Panc1 (cell line): ENCODE results near the gene DPH1. TPM values are rescaled to one million over a fixed set of nuclear protein-coding genes. Genes with fewer than 3 reads are reported as not detected.
A peak's percentile ranks its signal among the peaks of the same experiment; 100 is the strongest.

ENCODE experiments used
- ATAC-seq: fragments of 200-7000 bp; cut with Tn5 transposase; 2 replicates; pipeline ENCODE4 v1.9.1; 2020; ENCODE audit warnings: mild to moderate bottlenecking, moderate library complexity
- BruUV-seq: library from RNA; stranded (reverse); fragments of 400-500 nt; replicated peaks from 2 replicates; lab custom pipeline; 2021; lab: Mats Ljungman, UMichigan
- CTCF ChIA-PET: fragments of 300-600 bp; sonication (Branson Sonifier 250); formaldehyde crosslinking; loops from one replicate; lab custom pipeline; 2022; ENCODE audit warnings: antibody characterized with exemption; lab: Charles Lee
- POLR2A ChIA-PET: fragments of 300-600 bp; sonication (Branson Sonifier 250); formaldehyde crosslinking; loops from one replicate; lab custom pipeline; 2022; ENCODE audit warnings: antibody characterized with exemption; lab: Charles Lee
- DNase-seq: peaks from one replicate; pipeline ENCODE4 v3.0.0-alpha.2; 2010; ENCODE audit warnings: low read depth, low spot score
- H3K27ac ChIP-seq: 2 replicates; pipeline ENCODE4 v1.5.1; 2011; ENCODE audit warnings: mild to moderate bottlenecking, low read length, inconsistent platforms
- H3K27me3 ChIP-seq: fragments of 200-500 bp; sonication (Bioruptor generic); 2 replicates; pipeline ENCODE4 v1.6.0; 2014; ENCODE audit warnings: low read length, inconsistent platforms; ENCODE audit not compliant: control insufficient read depth, insufficient read depth
- H3K36me3 ChIP-seq: fragments of 200-500 bp; sonication (Bioruptor generic); 2 replicates; pipeline ENCODE4 v1.5.1; 2014; ENCODE audit warnings: inconsistent platforms, mild to moderate bottlenecking, low read length, moderate library complexity; ENCODE audit not compliant: control insufficient read depth, insufficient read depth
- H3K4me1 ChIP-seq: 2 replicates; pipeline ENCODE4 v1.5.1; 2011; ENCODE audit warnings: inconsistent platforms, mild to moderate bottlenecking, low read length, moderate library complexity; ENCODE audit not compliant: control insufficient read depth, insufficient read depth
- H3K4me3 ChIP-seq, 2 experiments: 2 replicates each; pipeline ENCODE4 v1.5.1; 2011 to 2012; ENCODE audit warnings: low read depth in 2 of 2, low read length in 2 of 2, mild to moderate bottlenecking in 2 of 2, inconsistent platforms in 1 of 2, moderate library complexity in 1 of 2
- H3K9me3 ChIP-seq: fragments of 200-500 bp; sonication (Bioruptor generic); 2 replicates; pipeline ENCODE4 v1.5.1; 2014; ENCODE audit warnings: low read depth, mild to moderate bottlenecking, inconsistent platforms, low read length, moderate library complexity; ENCODE audit not compliant: control insufficient read depth, insufficient read depth
- POLR2AphosphoS5 ChIP-seq: IDR thresholded peaks from 2 replicates; pipeline ENCODE4 v1.6.1; 2012; ENCODE audit warnings: mild to moderate bottlenecking, low read depth, low read length, moderate library complexity
- SIN3A ChIP-seq: IDR thresholded peaks from 2 replicates; pipeline ENCODE4 v1.6.1; 2012; ENCODE audit warnings: low read depth, mild to moderate bottlenecking, low read length, moderate library complexity, borderline replicate concordance; ENCODE audit not compliant: insufficient read depth
- TCF7L2 ChIP-seq: IDR thresholded peaks from 2 replicates; pipeline ENCODE4 v1.6.1; 2011; ENCODE audit warnings: mild to moderate bottlenecking, low read depth, low read length, inconsistent platforms
- in situ Hi-C: cut with HindIII; loops from 2 replicates; pipeline ENCODE4 v1.10.0; 2016; ENCODE audit warnings: low sequenced_read_pairs, low pct_unique_long_range_greater_than_20kb
- intact Hi-C: fragments of 100-400 bp; cut with micrococcal nuclease; formaldehyde crosslinking; loops from one replicate; pipeline ENCODE4 v1.10.0; 2022; ENCODE audit not compliant: unreplicated experiment
- total RNA-seq: library from RNA; stranded (reverse); gene quantifications from one replicate; pipeline ENCODE4 v1.2.1, GENCODE V29; 2021; ENCODE audit not compliant: unreplicated experiment
- TF ChIP-seq, protein P1 (sequence below), 2 experiments: IDR thresholded peaks; 2 replicates each; pipeline ENCODE4 v1.6.1; 2011 to 2012; ENCODE audit warnings: low read depth in 2 of 2, control low read depth in 1 of 2, low read length in 1 of 2, mild to moderate bottlenecking in 1 of 2, moderate library complexity in 1 of 2; ENCODE audit not compliant: insufficient read depth in 1 of 2
- TF ChIP-seq, protein P2 (sequence below): fragments of 450-650 bp; IDR thresholded peaks from 2 replicates; pipeline ENCODE4 v1.5.1; 2017; ENCODE audit warnings: mild to moderate bottlenecking

DPH1 gene
- total RNA-seq, 1 experiment from 2014 or later = 24.3 TPM

DNA sequence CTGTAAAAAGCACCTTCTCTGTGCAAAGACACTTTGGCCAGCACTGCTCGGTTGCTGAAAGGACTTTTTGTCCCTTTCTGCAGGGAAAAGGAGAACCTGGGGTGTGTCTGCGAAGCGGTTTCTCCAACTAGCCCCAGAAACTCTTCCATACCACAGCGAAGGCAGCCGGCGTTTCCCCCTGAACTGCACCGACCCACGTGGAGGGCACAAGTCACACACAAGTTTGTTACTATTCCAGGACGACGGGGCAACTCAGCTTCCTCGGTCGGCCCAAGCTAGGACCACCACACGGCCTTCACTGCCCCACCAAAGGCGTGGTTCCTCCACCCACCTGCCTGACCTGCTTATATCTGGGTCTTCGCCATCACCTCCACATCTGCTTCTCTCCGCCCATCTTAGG, 6.7 kb upstream of the DPH1 start:
- Histone ChIP-seq H3K27ac (no peak overlapping the region), H3K36me3 (no peaks in the 10 kb centered on the region), H3K9me3 (no peaks in the 10 kb centered on the region), H3K4me3 (no peak overlapping the region), H3K4me1 (no peaks in the 10 kb centered on the region), H3K27me3 (no peaks in the 10 kb centered on the region; the same call in 1 of the 2 replicates)
- BruUV-seq = no TSS peak
- CTCF ChIA-PET = interaction anchor here (0.7 kb wide), 1 partner anchor 86 kb away, joined by 7 read pairs; no protein-coding TSS in a partner anchor
- ATAC-seq = no peak
- POLR2A ChIA-PET = no interaction called here
- in situ Hi-C loops (no loop called here), intact Hi-C loops (no loop called here)
- TF ChIP-seq TCF7L2 (no peak), POLR2AphosphoS5 (no peak), SIN3A (no peak)
- TF ChIP-seq, protein P1, sequence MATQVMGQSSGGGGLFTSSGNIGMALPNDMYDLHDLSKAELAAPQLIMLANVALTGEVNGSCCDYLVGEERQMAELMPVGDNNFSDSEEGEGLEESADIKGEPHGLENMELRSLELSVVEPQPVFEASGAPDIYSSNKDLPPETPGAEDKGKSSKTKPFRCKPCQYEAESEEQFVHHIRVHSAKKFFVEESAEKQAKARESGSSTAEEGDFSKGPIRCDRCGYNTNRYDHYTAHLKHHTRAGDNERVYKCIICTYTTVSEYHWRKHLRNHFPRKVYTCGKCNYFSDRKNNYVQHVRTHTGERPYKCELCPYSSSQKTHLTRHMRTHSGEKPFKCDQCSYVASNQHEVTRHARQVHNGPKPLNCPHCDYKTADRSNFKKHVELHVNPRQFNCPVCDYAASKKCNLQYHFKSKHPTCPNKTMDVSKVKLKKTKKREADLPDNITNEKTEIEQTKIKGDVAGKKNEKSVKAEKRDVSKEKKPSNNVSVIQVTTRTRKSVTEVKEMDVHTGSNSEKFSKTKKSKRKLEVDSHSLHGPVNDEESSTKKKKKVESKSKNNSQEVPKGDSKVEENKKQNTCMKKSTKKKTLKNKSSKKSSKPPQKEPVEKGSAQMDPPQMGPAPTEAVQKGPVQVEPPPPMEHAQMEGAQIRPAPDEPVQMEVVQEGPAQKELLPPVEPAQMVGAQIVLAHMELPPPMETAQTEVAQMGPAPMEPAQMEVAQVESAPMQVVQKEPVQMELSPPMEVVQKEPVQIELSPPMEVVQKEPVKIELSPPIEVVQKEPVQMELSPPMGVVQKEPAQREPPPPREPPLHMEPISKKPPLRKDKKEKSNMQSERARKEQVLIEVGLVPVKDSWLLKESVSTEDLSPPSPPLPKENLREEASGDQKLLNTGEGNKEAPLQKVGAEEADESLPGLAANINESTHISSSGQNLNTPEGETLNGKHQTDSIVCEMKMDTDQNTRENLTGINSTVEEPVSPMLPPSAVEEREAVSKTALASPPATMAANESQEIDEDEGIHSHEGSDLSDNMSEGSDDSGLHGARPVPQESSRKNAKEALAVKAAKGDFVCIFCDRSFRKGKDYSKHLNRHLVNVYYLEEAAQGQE (IDR thresholded peaks at IDR 0.05; ENCODE audit: insufficient read depth in 1 of 2, low read depth in 2 of 2, low read length in 1 of 2) = no peak
- TF ChIP-seq, protein P2, sequence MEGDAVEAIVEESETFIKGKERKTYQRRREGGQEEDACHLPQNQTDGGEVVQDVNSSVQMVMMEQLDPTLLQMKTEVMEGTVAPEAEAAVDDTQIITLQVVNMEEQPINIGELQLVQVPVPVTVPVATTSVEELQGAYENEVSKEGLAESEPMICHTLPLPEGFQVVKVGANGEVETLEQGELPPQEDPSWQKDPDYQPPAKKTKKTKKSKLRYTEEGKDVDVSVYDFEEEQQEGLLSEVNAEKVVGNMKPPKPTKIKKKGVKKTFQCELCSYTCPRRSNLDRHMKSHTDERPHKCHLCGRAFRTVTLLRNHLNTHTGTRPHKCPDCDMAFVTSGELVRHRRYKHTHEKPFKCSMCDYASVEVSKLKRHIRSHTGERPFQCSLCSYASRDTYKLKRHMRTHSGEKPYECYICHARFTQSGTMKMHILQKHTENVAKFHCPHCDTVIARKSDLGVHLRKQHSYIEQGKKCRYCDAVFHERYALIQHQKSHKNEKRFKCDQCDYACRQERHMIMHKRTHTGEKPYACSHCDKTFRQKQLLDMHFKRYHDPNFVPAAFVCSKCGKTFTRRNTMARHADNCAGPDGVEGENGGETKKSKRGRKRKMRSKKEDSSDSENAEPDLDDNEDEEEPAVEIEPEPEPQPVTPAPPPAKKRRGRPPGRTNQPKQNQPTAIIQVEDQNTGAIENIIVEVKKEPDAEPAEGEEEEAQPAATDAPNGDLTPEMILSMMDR = no peak
- DNase-seq = no peak

DNA sequence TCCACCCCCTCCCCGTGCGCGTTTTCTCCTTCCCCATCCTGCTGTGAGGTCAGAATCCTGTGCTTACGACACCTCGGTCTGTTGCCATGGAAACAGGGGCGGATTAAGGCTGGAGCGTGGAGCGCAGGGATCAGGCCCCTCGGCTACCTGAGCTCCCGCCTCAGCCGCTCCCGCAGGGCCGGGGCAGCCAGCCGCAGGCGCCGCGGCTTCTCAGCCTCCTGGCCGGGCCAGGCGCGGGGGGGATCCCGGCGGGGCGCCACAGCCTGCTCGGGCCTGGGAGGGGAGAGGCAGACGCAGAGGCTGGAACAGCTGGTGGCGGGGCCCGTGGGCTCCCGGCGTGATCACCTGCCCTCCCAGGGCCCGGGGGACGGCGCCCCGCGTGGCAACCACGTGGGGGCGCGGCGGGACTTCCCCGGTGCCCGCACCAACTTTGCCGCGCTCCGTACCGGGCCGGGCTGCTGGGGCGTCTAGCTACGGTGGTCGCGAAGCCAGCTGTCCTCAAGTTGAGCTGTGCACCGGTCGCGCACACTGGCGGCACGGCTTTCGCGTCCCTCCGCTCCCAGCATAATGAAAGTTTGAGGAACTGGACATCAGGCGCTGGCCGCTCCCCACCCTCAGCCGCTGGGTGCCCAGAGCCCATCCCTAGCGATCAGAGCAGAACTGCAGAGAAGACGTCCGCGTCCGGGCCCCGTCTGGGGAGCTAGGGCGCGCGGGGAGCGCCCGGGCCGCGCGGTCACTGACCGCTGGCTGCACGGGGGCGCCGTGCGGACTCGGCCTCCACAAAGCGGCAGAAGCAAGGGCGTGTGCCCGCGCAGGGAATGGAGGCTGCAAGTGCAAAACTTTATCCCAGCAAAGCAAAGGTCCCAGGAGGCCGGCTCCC, 6.0 kb upstream of the DPH1 start:
- intact Hi-C loops (no loop called here), in situ Hi-C loops (no loop called here)
- TF ChIP-seq, protein P1 (IDR thresholded peaks at IDR 0.05; ENCODE audit: insufficient read depth in 1 of 2, low read depth in 2 of 2, low read length in 1 of 2) = no peak
- TF ChIP-seq TCF7L2 (no peak), POLR2AphosphoS5 (no peak), SIN3A (no peak)
- TF ChIP-seq, protein P2 = no peak
- peak; percentile 18; the same call in 1 of the 2 replicates for ATAC-seq
- ChIA-PET CTCF (interaction anchor here (0.7 kb wide), 1 partner anchor 87 kb away, joined by 7 read pairs; no protein-coding TSS in a partner anchor), POLR2A (no interaction called here)
- H3K36me3 ChIP-seq = no peaks in the 10 kb centered on the region
- BruUV-seq = no TSS peak
- no peak overlapping the region for H3K27ac ChIP-seq
- no peaks in the 10 kb centered on the region for H3K4me1 ChIP-seq
- DNase-seq = no peak
- H3K27me3 ChIP-seq = no peaks in the 10 kb centered on the region; the same call in 1 of the 2 replicates
- H3K9me3 ChIP-seq = no peaks in the 10 kb centered on the region
- peak overlapping the region; percentile 38 to 43 for H3K4me3 ChIP-seq
